Fibroblast of villous mesenchyme (primary cell): ENCODE measurements around the gene DNAH6. TPM values are rescaled to one million over a fixed set of nuclear protein-coding genes. Genes with fewer than 3 reads are reported as not detected.
"Not testable (repeated sequence)": the region's sequence is repeated elsewhere in the genome, so short reads cannot be mapped to it uniquely, and the experiment has no call there.

Source experiments
- DNase-seq: peaks from one replicate; pipeline ENCODE4 v3.0.0-alpha.2; 2010; ENCODE audit warnings: low read depth
- H3K4me3 ChIP-seq: 2 replicates; pipeline ENCODE4 v1.5.1; 2011; ENCODE audit warnings: low read depth, mild to moderate bottlenecking, low read length
- total RNA-seq: library from RNA; depleted of rRNA; stranded (reverse); fragments of >200 nt; gene quantifications from 2 replicates; pipeline ENCODE4 v1.2.3, GENCODE V29; 2012
- TF ChIP-seq, protein P1 (sequence below): IDR thresholded peaks from 2 replicates; pipeline ENCODE4 v1.5.1; 2012; ENCODE audit warnings: low read depth, mild to moderate bottlenecking, low read length; ENCODE audit not compliant: insufficient read depth

The DNAH6 gene
- total RNA-seq, 1 donor, result under 0.01 TPM

DNA sequence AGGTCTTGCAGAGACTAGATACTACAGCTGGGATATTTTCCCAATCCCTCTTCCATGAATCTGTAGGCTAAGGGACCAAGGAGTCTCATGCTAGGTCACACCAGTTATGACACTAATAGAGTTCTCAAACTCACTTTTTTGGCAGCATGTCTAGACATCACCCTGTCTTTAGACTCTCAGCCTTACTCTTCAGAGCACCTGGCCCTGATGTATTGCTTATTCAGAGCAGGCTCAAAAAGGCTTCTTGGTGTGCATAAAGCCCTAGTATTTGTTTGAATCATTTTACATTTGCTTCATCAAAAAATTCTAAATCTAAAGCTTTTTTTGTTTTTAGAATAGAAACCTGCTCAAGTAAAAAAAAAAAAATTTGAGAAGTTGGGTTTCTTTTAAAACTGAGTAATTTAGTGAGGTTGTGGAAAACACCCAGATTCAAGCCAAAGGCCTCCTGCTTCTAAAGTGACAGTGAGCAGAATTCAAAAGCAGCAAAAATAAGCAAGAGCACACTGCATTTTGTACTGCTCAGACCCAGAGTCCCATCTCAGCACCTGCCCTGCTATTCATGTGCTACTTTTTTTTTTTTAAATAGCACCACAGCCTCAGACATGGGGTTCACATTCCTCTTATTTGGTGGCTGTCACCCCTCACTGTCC is 18.0 kb upstream of the DNAH6 start:
- DNase-seq, result no peak
- TF ChIP-seq, protein P1, sequence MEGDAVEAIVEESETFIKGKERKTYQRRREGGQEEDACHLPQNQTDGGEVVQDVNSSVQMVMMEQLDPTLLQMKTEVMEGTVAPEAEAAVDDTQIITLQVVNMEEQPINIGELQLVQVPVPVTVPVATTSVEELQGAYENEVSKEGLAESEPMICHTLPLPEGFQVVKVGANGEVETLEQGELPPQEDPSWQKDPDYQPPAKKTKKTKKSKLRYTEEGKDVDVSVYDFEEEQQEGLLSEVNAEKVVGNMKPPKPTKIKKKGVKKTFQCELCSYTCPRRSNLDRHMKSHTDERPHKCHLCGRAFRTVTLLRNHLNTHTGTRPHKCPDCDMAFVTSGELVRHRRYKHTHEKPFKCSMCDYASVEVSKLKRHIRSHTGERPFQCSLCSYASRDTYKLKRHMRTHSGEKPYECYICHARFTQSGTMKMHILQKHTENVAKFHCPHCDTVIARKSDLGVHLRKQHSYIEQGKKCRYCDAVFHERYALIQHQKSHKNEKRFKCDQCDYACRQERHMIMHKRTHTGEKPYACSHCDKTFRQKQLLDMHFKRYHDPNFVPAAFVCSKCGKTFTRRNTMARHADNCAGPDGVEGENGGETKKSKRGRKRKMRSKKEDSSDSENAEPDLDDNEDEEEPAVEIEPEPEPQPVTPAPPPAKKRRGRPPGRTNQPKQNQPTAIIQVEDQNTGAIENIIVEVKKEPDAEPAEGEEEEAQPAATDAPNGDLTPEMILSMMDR, result no peak
- no peak overlapping the region for H3K4me3 ChIP-seq

DNA sequence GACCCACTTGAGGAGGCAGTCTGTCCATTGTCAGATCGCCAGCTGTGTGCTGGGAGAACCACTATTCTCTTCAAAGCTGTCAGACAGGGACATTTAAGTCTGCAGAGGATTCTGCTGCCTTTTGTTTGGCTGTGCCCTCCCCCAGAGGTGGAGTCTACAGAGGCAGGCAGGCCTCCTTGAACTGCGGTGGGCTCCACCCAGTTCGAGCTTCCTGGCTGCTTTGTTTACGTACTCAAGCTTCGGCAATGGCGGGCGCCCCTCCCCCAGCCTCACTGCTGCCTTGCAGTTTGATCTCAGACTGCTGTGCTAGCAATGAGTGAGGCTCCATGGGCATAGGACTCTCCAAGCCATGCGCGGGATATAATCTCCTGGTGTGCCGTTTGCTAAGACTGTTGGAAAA is 5.3 kb upstream of the DNAH6 start:
- DNase-seq, H3K4me3 ChIP-seq: not testable (repeated sequence)

DNA sequence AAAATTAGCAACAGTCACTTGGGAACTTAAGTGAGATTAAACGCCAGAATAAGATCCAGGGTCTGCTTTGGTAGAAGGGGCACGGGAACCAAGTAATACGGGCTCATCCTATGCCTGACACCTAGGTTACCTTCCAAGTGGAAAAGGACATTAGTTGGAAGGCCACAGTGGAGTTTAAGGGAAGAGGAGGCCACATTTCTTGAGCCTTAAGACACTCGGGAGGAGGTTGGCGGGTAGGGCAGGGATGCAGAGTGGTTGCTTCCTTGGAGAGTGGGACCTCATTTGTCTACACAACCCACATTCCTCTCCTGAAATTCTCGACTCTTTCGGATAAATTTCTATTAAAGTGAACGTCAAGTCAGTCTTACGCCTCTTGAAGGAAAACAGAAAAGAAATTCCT is 510 bp upstream of the DNAH6 start:
- DNase-seq, result no peak
- H3K4me3 ChIP-seq, result peak overlapping the region; percentile 58
- TF ChIP-seq, protein P1, result no peak

DNA sequence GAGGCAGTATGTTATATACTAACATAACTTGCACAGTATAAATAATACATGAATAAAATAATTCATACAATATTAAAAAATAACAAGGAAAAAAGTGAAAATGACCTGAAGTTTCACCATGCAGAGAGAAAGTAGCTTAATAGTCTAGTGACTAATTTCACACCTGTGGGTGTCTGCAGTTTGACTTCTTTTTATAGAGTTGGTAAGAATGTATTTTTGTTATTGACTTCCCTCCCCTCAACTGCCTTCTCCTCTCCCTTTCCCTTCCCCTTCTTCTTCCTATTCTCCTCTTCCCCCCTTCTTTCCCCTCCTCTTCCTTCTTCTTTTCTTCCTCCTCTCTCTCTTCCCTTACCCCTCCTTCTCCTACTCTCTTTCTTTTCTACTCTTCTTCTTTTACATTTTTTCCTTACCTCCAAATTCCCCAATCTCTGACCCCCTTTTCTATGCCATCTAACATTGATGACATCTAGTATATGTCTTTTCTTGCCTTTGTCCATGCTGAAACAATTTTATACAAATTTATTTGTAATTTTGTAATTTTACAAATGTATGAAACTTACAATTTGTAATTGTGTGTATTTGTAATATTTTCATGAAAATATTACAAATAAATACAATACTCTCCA is 3.1 kb downstream of the DNAH6 start:
- TF ChIP-seq, protein P1, result no peak
- no peak overlapping the region for H3K4me3 ChIP-seq
- no peak for DNase-seq

DNA sequence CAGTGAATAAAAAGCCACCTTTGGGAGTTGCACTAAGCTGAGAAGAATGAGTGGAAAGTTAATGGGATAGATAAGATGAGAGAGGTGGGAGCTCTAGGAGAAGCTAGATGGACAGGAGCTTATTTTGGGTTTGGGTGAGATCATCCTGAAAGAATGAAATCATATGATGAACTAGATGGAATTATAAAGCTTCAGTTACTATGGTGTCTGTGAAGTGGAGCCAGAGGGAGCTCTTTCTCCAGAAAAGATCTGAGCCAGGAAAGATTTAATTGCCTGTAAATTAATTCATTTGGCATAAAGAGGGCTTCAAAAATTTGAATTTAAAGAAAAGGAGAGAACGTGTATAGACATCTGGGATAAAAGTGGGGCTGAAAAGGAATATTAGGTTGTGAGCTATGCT is 10.3 kb downstream of the DNAH6 start:
- TF ChIP-seq, protein P1, result no peak
- DNase-seq, result peak; percentile 10
- no peak overlapping the region for H3K4me3 ChIP-seq

DNA sequence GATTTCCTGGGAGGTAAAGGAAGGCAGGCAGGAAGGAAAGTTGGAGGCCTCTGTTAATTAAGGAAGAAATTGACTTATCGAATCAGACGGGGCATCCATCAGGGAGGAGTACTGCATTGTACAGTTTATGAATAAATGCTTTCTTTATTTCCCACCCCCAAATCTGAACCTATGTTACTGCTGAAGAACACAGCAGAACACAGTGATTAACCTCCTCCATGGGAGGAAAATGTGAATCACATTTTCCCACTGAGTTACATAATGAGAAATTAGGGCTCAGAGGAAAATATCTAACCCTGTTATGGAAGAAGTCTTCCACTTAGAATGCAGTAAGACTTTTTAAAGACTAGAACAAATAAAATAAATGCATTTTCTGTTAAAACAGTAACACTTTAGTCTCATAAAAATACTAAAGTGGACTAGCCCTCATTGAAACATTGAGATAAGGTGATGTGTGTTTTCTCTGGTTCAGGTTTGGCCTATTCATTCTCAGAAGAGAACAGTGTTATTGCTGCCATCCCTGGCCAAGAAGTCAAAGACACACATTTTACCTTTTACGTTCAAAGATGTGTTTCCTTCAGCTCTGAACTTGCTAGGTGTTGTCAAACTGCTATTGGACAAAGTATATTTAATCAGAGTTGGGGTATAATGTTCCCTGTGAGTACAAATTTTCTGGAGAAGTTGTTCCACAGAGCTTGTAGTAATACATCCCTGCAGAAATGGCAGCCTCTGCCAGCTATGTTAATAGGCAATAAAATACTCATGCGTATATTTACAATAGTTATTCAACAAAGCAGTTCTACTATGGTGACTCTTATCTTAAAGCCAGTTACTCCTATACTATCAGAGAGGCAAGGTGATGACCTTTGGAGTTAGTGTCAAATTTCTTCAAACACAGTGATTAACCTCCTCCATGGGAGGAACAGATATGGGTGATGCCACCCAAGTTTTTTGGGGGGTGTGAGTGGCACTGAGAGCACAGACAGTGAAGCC is 11.1 kb downstream of the DNAH6 start:
- TF ChIP-seq, protein P1, result no peak
- no peak overlapping the region for H3K4me3 ChIP-seq
- DNase-seq, result no peak

DNA sequence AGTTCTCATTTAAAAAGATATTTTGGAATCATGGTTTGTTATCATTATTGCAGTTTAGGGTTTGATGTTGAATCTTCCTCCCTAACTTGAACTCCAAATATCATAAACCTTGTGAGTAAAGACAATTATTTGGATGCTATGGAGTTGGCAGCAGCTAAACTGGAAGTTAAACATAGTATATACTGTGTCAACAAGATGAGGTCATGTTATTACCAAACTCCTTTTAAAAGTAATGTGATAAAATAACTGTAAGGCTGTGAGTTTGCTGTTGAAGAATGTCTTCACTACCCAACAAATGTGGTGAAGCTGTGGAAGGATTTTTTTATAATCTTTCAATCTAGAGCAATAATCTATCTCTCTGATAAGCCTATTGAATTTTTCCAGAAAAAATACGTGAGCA is 16.0 kb downstream of the DNAH6 start:
- no peak overlapping the region for H3K4me3 ChIP-seq
- TF ChIP-seq, protein P1, result no peak
- DNase-seq, result no peak
